Left renal cortex interstitium (tissue), 4 donors: ENCODE measurements around the gene DOCK3. TPM values are rescaled to one million over a fixed set of nuclear protein-coding genes. Genes with fewer than 3 reads are reported as not detected.
"Not testable (repeated sequence)": the region's sequence is repeated elsewhere in the genome, so short reads cannot be mapped to it uniquely, and the experiment has no call there.

Source experiments
- DNase-seq, 4 donors: peaks; one replicate each; pipeline ENCODE4 v3.0.0-alpha.2; 2013; ENCODE audit warnings: low read depth in 4 of 4, low spot score in 2 of 4, missing footprints in 1 of 4
- polyA plus RNA-seq, 4 donors: library from polyadenylated mRNA; unstranded; fragments of 120-200 nt; gene quantifications; one replicate each; pipeline ENCODE4 v1.2.1, GENCODE V29; 2013; ENCODE audit not compliant: insufficient read length in 4 of 4

DOCK3 gene
- polyA plus RNA-seq, 4 donors: 0.78 to 2.2 (median 1.7) TPM

- not testable (repeated sequence) for DNase-seq
These were observed 107.0 kb downstream of the DOCK3 start for GRCh38 chr3:50781766-50782165.

GRCh38 chr3:50786631-50787030 lies 111.9 kb downstream of the DOCK3 start:
- no peak for DNase-seq

- not testable (repeated sequence) for DNase-seq
These were observed 116.2 kb downstream of the DOCK3 start for GRCh38 chr3:50790894-50791293.

- no peak for DNase-seq
These were observed 117.8 kb downstream of the DOCK3 start for GRCh38 chr3:50792568-50792967.

- not testable (repeated sequence) for DNase-seq
These were observed 129.1 kb downstream of the DOCK3 start for GRCh38 chr3:50803805-50804204.

- DNase-seq: not testable (repeated sequence)
These were observed 129.6 kb downstream of the DOCK3 start for GRCh38 chr3:50804376-50804775.

- DNase-seq: no peak
These were observed 130.6 kb downstream of the DOCK3 start for GRCh38 chr3:50805321-50805720.

- no peak for DNase-seq
These were observed 131.3 kb downstream of the DOCK3 start for GRCh38 chr3:50806031-50806430.

GRCh38 chr3:50806806-50807205 lies 132.1 kb downstream of the DOCK3 start:
- no peak for DNase-seq

- no peak for DNase-seq
These were observed 132.5 kb downstream of the DOCK3 start for GRCh38 chr3:50807266-50807665.

GRCh38 chr3:50811893-50812292 lies 137.2 kb downstream of the DOCK3 start:
- no peak for DNase-seq

- no peak for DNase-seq
These were observed 141.1 kb downstream of the DOCK3 start for GRCh38 chr3:50815844-50816243.

GRCh38 chr3:50816894-50817293 lies 142.2 kb downstream of the DOCK3 start:
- no peak for DNase-seq

GRCh38 chr3:50817756-50818529 lies 143.2 kb downstream of the DOCK3 start:
- DNase-seq: no peak

GRCh38 chr3:50819882-50820281 lies 145.2 kb downstream of the DOCK3 start:
- no peak for DNase-seq

GRCh38 chr3:50825841-50826240 lies 151.1 kb downstream of the DOCK3 start:
- DNase-seq: no peak

GRCh38 chr3:50830451-50830850 lies 155.7 kb downstream of the DOCK3 start:
- DNase-seq: no peak

- DNase-seq: not testable (repeated sequence)
These were observed 156.3 kb downstream of the DOCK3 start for GRCh38 chr3:50831009-50831408.

- DNase-seq: no peak
These were observed 166.3 kb downstream of the DOCK3 start for GRCh38 chr3:50840983-50841489.

- no peak for DNase-seq
These were observed 173.6 kb downstream of the DOCK3 start for GRCh38 chr3:50848308-50848707.

GRCh38 chr3:50850639-50851511 lies 176.1 kb downstream of the DOCK3 start:
- DNase-seq: no peak
